ENCODE data around the gene DAAM2. TPM values are rescaled to one million over a fixed set of nuclear protein-coding genes. Genes with fewer than 3 reads are reported as not detected.
A peak's percentile ranks its signal among the peaks of the same experiment; 100 is the strongest.

DAAM2 gene
- polyA plus RNA-seq, 3 donors: not detected

- peak overlapping the region in 1 of 3 experiments; percentile 58 for H3K4me3 ChIP-seq (replicated peaks in 1 of 3; ENCODE audit: low read depth in 2 of 3, low read length in 3 of 3)
- H3K27me3 ChIP-seq (ENCODE audit: control insufficient read depth in 2 of 2, insufficient read depth in 2 of 2, low read length in 2 of 2): peaks cover 23 to 40% of the 10 kb centered on the region in 2 donors
- H3K9me3 Mint-ChIP-seq: peaks cover 0 to 9% (median 0%) of the 10 kb centered on the region in 7 donors
- H3K36me3 Mint-ChIP-seq: no peaks in the 10 kb centered on the region
- no peaks in the 10 kb centered on the region for H4K20me1 ChIP-seq (ENCODE audit: insufficient read depth, low read length)
- peaks cover 0 to 6% of the 10 kb centered on the region in 2 donors for H3K4me1 ChIP-seq (ENCODE audit: control insufficient read depth in 1 of 2, insufficient read depth in 2 of 2, low read length in 2 of 2)
- H3K4me1 Mint-ChIP-seq: peaks cover 2% of the 10 kb centered on the region
- peak overlapping the region; percentile 63 for H2AFZ ChIP-seq (ENCODE audit: insufficient read depth, low read depth, low read length, poor library complexity, severe bottlenecking)
- peak overlapping the region; percentile 71 for H3K4me2 ChIP-seq (replicated peaks; ENCODE audit: extremely low read depth, low read length, poor library complexity, severe bottlenecking)
- TF ChIP-seq, protein P1, sequence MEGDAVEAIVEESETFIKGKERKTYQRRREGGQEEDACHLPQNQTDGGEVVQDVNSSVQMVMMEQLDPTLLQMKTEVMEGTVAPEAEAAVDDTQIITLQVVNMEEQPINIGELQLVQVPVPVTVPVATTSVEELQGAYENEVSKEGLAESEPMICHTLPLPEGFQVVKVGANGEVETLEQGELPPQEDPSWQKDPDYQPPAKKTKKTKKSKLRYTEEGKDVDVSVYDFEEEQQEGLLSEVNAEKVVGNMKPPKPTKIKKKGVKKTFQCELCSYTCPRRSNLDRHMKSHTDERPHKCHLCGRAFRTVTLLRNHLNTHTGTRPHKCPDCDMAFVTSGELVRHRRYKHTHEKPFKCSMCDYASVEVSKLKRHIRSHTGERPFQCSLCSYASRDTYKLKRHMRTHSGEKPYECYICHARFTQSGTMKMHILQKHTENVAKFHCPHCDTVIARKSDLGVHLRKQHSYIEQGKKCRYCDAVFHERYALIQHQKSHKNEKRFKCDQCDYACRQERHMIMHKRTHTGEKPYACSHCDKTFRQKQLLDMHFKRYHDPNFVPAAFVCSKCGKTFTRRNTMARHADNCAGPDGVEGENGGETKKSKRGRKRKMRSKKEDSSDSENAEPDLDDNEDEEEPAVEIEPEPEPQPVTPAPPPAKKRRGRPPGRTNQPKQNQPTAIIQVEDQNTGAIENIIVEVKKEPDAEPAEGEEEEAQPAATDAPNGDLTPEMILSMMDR (IDR thresholded peaks at IDR 0.05): no peak
- no peaks in the 10 kb centered on the region for H3K36me3 ChIP-seq (replicated peaks in 1 of 2; ENCODE audit: control insufficient read depth in 1 of 2, insufficient read depth in 2 of 2, low read length in 2 of 2)
- peak overlapping the region; percentile 52 to 54 for H3K4me3 Mint-ChIP-seq
- H3K79me2 ChIP-seq (ENCODE audit: insufficient read depth, low read length): no peaks in the 10 kb centered on the region
- H3K27me3 Mint-ChIP-seq (ENCODE audit: low read depth in 3 of 3): peaks cover 31 to 39% (median 38%) of the 10 kb centered on the region in 3 donors
- peak overlapping the region; percentile 46 for H3K9ac ChIP-seq (ENCODE audit: insufficient read depth, low read length, poor library complexity, severe bottlenecking)
- 49% methylated on average over 4 of the region's 9 CpGs for WGBS (ENCODE audit: insufficient coverage)
- intact Hi-C loops (cut with micrococcal nuclease): no loop called here
- H3K27ac ChIP-seq (ENCODE audit: low read depth in 1 of 2, low read length in 2 of 2): no peak overlapping the region
- no peak for DNase-seq
- H3K27ac Mint-ChIP-seq: no peak overlapping the region
- H3K9me3 ChIP-seq (replicated peaks in 1 of 2; ENCODE audit: control insufficient read depth in 1 of 2, insufficient read depth in 1 of 2, low read length in 2 of 2): no peaks in the 10 kb centered on the region
Observed at GRCh38 chr6:39933669-39934130, 141.5 kb downstream of the DAAM2 start.

DNA sequence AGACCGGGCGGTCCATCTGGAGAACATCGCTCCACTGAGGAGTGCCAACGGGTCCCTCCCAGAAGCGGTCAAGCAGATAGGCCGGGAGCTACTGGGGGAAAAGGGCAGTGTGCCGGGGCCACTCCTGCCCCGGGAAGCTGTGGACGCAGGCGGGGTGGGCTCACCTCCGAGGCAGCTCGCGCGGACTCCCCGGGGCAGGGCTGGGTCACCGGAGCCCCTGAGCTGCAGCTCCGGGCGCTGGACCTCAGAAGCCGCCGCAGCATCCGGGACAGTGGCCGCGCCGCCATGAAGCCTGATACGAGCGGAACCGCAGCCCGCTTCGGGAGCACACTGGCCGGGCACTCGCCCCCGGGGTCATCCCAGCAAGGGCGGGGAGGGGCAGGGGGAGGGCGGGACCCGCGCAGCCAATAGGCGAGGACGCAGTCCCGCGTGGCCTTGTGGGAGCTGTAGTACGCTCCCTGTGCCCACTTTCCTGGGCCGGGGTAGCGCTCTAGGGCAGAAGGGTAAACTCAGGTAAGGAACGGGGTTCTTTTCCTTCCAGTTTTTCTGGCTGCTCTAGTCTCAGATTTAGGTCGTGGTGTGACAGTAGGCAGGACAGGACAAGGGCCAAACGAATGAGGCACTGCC, 142.1 kb downstream of the DAAM2 start, which contains the start of gene MOCS1:
TSS of gene MOCS1 (minus strand) at position 332 of the 627 bp plus-strand sequence. CDS start at position 287, 45 bp downstream.
- peak within 1 kb of the TSS; percentile 71 for H3K4me2 ChIP-seq (replicated peaks; ENCODE audit: extremely low read depth, low read length, poor library complexity, severe bottlenecking)
- H3K4me3 Mint-ChIP-seq: peak within 1 kb of the TSS; percentile 54 to 79
- no peaks in the 10 kb centered on the region for H4K20me1 ChIP-seq (ENCODE audit: insufficient read depth, low read length)
- peak in 1 of 3 donors; percentile 8 for DNase-seq
- peak within 1 kb of the TSS; percentile 46 for H3K9ac ChIP-seq (ENCODE audit: insufficient read depth, low read length, poor library complexity, severe bottlenecking)
- H2AFZ ChIP-seq (ENCODE audit: insufficient read depth, low read depth, low read length, poor library complexity, severe bottlenecking): peak within 1 kb of the TSS; percentile 63
- no peaks in the 10 kb centered on the region for H3K9me3 ChIP-seq (replicated peaks in 1 of 2; ENCODE audit: control insufficient read depth in 1 of 2, insufficient read depth in 1 of 2, low read length in 2 of 2)
- peaks cover 2% of the 10 kb centered on the region for H3K4me1 Mint-ChIP-seq
- no peak within 1 kb of the TSS for H3K27ac ChIP-seq (ENCODE audit: low read depth in 1 of 2, low read length in 2 of 2)
- no peaks in the 10 kb centered on the region for H3K36me3 Mint-ChIP-seq
- peaks cover 23 to 40% of the 10 kb centered on the region in 2 donors for H3K27me3 ChIP-seq (ENCODE audit: control insufficient read depth in 2 of 2, insufficient read depth in 2 of 2, low read length in 2 of 2)
- intact Hi-C loops (cut with micrococcal nuclease): no loop called here
- H3K9me3 Mint-ChIP-seq: peaks cover 0 to 9% (median 0%) of the 10 kb centered on the region in 7 donors
- TF ChIP-seq, protein P1 (IDR thresholded peaks at IDR 0.05): no peak
- H3K36me3 ChIP-seq (replicated peaks in 1 of 2; ENCODE audit: control insufficient read depth in 1 of 2, insufficient read depth in 2 of 2, low read length in 2 of 2): no peaks in the 10 kb centered on the region
- 5% methylated on average over 40 of the region's 46 CpGs for WGBS (ENCODE audit: insufficient coverage)
- peaks cover 31 to 41% (median 36%) of the 10 kb centered on the region in 3 donors for H3K27me3 Mint-ChIP-seq (ENCODE audit: low read depth in 3 of 3)
- H3K27ac Mint-ChIP-seq: no peak within 1 kb of the TSS
- H3K4me3 ChIP-seq (replicated peaks in 1 of 3; ENCODE audit: low read depth in 2 of 3, low read length in 3 of 3): peak within 1 kb of the TSS in 2 of 3 experiments; percentile 9 to 58
- peaks cover 0 to 6% of the 10 kb centered on the region in 2 donors for H3K4me1 ChIP-seq (ENCODE audit: control insufficient read depth in 1 of 2, insufficient read depth in 2 of 2, low read length in 2 of 2)
- no peaks in the 10 kb centered on the region for H3K79me2 ChIP-seq (ENCODE audit: insufficient read depth, low read length)

Data from CD14-positive monocyte (primary cell).